Stimulated activated CD8-positive, alpha-beta memory T cell treated with anti-CD3 and anti-CD28 coated beads, Interleukin-7, amount 100 ng/mL, for 24 hours (primary cell): ENCODE measurements around the gene GLYATL1.

Experiments used
- DNase-seq: peaks from one replicate; pipeline ENCODE4 v3.0.0-alpha.2; 2020; ENCODE audit warnings: low read depth

GLYATL1 gene

GRCh38 chr11:58939277-58939676, at the start of gene GLYATL1:
GLYATL1 (plus strand) TSS chr11:58939488; CDS start chr11:58947088, 7,600 bp downstream.
- no peak for DNase-seq

GRCh38 chr11:58893899-58894298, 45.4 kb upstream of the GLYATL1 start:
- DNase-seq: no peak

GRCh38 chr11:58898106-58898505, 41.2 kb upstream of the GLYATL1 start:
- DNase-seq: no peak

DNA sequence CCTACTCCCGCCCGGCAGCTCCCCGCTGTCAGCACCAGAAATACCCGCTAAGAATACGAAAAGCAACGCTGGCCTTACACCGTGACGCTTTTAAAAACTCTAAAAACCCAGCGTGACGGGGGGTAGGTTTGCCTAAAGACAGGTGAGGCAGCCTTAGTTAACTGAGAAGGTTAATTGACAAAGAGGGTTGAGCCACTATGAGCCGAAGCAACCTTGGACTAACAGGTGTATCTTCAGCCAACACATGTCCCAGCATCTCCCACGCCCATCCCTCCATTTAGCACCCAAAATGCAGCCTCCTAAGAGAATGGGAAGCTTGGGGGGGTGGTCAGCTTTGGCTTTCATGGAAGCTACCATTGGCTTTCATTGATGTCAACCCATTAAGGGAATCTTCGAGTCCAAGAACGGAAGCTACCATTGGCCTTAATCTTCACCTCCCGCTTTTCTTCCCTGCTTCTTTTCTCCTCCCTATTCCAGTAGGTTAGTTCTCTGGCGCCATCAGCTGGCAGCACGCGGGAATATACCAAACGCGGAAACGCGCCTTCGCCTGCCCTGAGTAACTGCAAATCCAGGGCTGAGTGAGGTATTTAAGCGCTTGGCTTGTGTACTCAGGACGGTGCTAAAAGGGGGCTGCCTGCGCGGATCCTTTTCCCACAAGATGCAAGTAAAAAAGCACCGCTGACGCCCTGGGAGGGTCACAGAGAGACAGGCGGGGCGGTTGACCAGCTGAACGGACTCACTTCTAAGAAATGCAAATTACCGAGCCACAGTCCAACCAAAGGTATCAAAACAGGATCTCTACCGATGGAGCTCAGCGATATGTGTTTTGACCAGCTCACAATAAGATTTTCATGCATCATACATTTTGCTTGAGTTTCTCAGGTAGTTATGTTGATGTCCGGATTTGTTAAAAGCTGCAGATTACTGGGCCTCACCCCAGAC, 38.5 kb upstream of the GLYATL1 start:
- DNase-seq: no peak

- DNase-seq: no peak
Observed at GRCh38 chr11:58902881-58903280, 36.4 kb upstream of the GLYATL1 start.

DNA sequence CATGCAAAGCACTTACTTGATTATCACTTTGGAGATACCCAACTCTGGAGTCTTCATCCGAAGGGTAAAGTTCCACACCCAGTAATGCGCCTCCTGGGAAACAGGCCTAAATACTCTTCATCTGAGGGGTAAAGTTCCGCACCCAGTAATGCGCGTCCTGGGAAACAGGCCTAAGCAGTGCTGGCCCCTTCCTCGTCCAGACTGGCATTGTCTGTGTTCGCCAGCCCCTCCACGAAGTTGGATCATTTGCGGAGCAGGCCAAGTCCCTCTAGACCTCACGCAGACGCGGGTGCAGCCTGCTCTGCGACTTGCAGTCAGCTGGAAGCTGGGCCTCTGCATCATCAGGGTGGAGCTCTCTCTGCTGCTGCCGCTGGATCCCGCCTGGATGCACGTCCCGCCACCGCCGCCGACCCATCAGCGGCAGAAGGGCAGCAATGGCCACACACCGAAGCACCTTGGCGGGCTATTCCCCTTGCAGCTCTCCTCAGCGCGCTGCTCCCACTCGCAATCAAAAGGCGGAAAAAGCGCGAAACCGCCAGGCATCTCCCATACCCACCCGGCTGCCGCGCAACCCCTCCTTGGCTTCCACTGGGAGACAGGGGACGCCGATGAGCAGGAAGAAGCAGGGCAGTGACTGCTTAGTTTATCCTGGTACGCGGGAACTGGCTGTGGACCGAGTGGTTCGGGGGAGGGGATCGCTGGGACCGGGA, 34.1 kb upstream of the GLYATL1 start:
- no peak for DNase-seq

DNA sequence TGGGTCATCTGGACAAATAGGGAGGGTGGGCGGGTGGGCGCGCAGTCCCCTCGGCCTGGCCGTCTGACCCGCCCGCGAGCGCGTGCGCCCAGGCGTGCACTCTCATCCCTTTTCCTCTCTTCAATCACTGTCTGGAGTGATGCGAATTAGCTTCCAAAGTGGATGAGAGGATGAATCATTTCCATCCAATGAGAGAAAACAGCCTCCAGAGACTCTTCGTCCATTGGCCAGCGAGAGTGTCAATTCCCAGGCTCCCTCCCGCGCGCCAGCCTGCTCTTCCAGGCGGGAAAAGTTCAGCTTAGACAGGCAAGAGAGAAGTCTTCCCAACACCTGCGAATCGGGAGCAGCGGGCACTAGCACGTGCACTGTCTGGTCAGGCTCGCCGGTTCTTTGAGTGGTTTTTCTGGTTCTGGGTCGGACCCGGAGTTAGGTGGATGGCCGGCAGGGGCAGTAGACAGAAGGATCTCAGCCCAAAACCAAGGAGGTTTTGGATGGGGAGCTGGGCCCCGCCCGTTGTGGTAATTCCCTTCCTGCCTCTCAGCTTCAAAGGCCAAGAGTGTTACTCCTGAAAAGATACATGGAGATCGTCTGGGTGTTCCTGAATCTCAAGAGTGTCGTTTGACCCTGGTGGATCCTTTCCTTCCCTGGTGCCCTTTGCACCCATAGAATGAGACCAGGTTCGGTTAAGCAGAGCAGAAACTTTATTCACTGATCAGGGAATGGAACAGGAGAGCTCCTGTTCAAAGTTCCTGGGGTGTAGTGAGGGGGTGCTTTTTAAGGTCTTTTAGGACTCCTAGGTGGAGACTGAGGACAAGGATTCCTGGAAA, 33.4 kb upstream of the GLYATL1 start:
- DNase-seq: no peak

DNA sequence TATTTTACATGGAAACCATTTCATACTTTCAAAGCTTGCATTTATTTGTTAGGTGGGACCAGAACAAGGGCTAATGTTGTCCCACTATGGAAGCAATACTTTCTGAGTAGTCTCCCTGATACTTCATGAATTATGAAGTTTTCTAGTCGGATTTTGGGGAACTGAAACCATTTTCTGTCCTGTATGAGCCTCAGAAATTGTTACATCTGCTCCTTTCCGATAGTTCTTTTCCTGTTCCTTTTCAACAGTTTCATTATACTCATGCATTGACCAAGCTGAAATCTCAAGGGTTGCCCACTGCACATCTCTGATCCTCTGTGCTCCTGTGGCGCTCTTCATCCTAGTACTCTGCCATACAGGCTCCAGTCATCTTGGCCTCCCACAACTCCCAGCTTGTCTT, 31.5 kb upstream of the GLYATL1 start:
- DNase-seq: no peak

- DNase-seq: no peak
Observed at GRCh38 chr11:58912124-58912523, 27.2 kb upstream of the GLYATL1 start.

- DNase-seq: no peak
Observed at GRCh38 chr11:58913685-58914084, 25.6 kb upstream of the GLYATL1 start.

DNA sequence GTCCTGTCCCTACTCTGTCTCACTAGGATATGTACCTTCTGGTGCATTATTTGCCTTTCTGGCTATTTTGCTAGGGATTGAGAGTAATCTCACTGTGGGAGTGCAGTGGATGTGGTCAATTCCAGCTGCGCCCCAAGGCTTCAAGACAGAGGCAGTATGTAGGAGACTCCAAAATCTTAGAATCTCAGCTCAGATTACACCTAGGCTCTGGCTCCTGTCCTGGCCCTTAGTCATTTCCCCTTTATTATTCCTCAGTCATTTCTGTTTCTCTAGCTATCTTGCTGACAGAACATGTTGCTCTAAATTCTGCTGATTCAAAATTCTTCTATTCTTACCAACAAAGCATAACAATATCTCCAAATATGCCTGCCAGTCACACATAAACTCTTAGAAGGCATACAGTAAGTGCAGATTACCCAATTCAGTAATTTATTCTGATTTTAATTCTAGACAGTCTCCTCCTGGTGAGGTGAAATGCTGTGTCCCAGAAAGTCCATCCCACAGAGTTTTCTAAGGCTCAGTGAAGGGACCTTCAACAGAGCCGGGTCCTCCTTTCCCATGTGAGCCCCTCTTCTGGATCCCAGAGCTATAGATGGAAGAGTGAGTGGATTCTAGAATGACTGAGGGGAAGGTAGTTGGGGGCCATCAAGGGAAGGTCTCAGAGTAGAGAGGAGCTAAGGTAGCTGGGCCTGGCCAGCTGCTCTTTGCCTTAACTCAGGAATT, 24.3 kb upstream of the GLYATL1 start:
- DNase-seq: no peak

- DNase-seq: no peak
Observed at GRCh38 chr11:58916637-58917036, 22.7 kb upstream of the GLYATL1 start.

- DNase-seq: no peak
Observed at GRCh38 chr11:58917159-58917783, 22.0 kb upstream of the GLYATL1 start.

DNA sequence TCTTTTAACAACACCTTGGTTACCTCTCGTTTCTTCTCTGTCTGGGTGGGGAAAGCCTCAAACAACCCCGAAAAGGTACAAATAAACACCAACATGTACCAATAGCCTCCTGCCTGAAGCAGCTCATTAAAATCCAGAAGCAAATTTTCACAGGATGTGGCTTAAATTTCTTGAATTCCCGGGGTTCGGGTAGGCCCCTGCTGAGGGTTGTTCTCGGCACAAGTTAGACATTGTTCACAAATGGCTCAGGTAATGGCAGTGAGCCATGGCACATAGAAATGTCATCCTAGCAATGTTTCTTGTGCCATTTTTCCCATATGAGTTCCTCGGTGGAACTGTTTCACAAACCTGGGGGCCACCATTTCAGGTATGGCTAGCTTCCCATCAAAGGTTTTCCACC, 19.7 kb upstream of the GLYATL1 start:
- no peak for DNase-seq

DNA sequence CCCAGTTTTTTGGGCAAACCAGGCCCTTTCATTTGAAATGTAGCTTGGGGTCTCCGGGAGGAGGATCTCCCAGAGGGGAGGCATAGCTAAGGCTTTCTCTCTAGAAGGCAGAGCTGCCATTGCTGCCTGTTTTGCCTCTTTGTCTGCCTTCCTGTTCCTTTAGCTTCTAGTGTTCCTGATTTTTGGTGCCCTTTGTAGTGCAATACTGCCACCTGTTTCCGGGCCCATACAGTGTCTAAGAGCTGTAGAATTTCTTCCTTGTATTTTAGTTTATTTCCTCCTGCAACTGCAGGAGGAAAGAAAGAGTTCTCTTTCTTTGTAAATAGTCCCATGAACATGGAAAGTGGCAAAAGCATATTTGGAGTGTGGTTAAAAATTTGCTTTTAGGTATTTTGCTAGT, 19.3 kb upstream of the GLYATL1 start:
- DNase-seq: no peak

DNA sequence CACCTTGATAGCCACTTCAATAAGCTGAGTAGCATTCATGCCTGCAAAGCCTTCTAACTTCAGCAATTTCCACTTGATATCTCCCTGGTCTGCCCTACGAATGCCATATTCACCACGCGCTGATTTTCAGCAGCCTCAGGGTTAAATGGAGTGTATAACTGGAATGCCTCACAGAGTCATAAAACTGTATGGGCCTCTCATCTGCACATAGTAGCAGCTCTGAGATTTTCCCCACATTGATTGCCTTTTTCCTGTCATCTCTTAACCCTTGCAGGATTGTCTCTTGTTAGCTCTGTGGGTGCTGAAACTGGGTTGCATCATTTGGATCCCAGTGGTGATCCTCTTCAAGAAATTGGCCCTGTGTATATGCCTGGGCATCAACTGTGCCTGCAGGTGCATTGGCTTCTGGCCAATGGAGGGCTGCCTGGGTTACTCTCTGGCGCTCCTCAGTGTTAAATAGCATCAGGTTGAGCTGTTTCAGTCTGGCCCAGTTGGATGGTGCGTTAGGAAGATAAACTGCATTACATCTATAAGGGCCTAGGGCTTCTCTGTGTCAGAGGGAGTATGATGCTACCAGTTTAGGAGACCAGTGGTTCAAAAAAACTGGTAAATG, 17.4 kb upstream of the GLYATL1 start:
- DNase-seq: no peak

- DNase-seq: no peak
Observed at GRCh38 chr11:58922479-58922878, 16.8 kb upstream of the GLYATL1 start.

DNA sequence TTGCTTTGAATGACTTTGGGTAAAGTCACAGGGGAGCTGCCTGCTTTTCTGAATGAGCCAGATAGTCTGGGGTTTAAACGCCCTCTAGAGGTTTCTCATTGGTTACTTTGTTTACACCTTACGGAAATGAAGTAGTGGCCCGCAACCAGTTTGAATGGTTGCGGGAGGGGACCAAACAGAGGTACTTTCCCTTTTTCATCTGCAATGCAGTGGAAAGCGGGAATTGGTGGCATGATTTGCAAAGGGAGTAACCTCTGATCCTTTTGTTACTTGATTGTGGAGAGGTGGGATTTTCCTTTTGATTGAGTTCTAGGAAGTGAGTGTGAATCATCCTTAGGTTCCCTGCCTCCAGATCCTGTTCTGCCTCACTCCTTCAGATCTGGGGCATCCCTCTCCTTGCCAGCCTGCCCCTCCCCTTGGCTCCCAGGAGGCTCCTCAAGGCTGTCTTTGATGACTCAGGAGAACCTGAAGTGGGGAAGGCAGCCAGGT, 15.9 kb upstream of the GLYATL1 start:
- DNase-seq: no peak

DNA sequence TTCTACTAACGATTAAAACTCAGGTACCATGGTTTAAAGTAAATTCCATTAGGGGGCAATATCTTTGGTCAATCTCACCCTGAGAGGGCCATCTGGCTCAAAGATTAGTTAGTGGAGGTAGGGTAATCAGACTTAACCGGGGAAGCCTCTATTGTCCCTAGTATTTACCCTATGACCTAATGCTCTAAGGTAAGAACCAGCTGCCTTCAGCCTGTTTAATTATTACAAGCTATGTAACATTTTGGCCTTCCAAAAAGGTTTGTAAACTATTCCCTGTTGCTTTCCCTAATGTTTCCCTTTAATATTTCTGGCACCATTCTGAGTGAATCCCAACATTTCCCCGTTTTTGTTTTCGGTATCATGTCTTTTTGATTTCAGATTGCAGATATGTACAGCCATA, 15.1 kb upstream of the GLYATL1 start:
- no peak for DNase-seq

DNA sequence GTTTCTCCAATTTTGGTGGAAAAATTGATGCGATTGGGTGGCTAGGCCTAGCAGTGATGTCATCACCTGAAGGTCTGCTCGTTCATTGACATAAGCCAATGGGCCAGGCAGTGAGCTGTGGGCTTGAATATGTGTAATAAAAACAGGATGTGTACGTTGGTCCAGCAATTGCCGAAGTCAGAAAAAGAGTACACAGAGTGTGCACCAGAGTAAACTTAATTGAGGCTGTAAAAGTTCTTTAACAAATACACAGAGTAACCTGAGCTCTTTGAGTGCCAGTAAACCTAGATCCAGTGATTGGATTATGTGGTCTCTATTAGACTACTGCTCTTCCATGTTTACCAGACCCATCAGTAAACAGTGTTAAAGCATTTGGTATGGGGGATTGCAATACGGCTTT, 13.0 kb upstream of the GLYATL1 start:
- DNase-seq: no peak

GRCh38 chr11:58926695-58927094, 12.6 kb upstream of the GLYATL1 start:
- DNase-seq: no peak
